Ovary (tissue), 3 donors: ENCODE data around the gene RAPH1.

ENCODE experiments used
- EP300 ChIP-seq: sonication (generic); formaldehyde crosslinking; IDR thresholded peaks from one replicate; pipeline ENCODE4 v1.6.1; 2017; ENCODE audit warnings: antibody characterized with exemption
- POLR2A ChIP-seq: fragments of 450-650 bp; IDR thresholded peaks from one replicate; pipeline ENCODE4 v1.6.1; 2017; ENCODE audit warnings: antibody characterized with exemption, mild to moderate bottlenecking, moderate library complexity
- TF ChIP-seq, protein P1 (sequence below), 3 donors: fragments of 450-650 bp in 2 of 3; fragments of 200-600 bp in 1 of 3; IDR thresholded peaks; one replicate each; pipeline versions ENCODE4 v1.5.1 to v1.8.0; 2016 to 2022; ENCODE audit warnings: antibody characterized with exemption in 3 of 3, mild to moderate bottlenecking in 1 of 3
- donor health status: DM: no; HTN: no; CAD: no.

DNA sequence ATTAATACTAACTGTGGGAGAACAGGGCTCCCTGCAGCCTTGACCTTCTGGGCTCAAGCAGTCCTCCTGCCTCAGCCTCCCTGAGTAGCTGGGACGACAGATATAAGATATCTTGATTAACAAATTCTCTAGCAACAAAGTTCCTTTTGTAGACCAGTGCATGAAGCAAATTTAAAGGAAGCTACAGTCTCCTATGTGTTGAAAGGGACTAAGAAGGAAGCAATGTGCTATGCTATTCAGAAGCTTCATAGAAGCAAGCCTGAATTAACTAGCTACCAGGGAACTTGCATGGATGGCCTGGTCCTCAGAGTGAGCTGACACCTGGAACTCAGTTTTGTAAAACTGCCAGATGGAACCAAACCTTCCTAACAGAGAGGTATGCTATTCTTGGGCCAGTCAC is 33.2 kb downstream of the RAPH1 start:
- TF ChIP-seq, protein P1, sequence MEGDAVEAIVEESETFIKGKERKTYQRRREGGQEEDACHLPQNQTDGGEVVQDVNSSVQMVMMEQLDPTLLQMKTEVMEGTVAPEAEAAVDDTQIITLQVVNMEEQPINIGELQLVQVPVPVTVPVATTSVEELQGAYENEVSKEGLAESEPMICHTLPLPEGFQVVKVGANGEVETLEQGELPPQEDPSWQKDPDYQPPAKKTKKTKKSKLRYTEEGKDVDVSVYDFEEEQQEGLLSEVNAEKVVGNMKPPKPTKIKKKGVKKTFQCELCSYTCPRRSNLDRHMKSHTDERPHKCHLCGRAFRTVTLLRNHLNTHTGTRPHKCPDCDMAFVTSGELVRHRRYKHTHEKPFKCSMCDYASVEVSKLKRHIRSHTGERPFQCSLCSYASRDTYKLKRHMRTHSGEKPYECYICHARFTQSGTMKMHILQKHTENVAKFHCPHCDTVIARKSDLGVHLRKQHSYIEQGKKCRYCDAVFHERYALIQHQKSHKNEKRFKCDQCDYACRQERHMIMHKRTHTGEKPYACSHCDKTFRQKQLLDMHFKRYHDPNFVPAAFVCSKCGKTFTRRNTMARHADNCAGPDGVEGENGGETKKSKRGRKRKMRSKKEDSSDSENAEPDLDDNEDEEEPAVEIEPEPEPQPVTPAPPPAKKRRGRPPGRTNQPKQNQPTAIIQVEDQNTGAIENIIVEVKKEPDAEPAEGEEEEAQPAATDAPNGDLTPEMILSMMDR (IDR thresholded peaks at IDR 0.05), result no peak
- TF ChIP-seq EP300 (no peak), POLR2A (no peak)
